ENCODE measurements around the gene OSBPL5. TPM values are rescaled to one million over a fixed set of nuclear protein-coding genes. Genes with fewer than 3 reads are reported as not detected.

OSBPL5 gene
- total and polyA plus RNA-seq, 9 of the 15 experiments (the other 6 are each of a cell fraction or from before 2014, with no cell fraction given): 0.06 to 14.8 (median 3.2) TPM

DNA sequence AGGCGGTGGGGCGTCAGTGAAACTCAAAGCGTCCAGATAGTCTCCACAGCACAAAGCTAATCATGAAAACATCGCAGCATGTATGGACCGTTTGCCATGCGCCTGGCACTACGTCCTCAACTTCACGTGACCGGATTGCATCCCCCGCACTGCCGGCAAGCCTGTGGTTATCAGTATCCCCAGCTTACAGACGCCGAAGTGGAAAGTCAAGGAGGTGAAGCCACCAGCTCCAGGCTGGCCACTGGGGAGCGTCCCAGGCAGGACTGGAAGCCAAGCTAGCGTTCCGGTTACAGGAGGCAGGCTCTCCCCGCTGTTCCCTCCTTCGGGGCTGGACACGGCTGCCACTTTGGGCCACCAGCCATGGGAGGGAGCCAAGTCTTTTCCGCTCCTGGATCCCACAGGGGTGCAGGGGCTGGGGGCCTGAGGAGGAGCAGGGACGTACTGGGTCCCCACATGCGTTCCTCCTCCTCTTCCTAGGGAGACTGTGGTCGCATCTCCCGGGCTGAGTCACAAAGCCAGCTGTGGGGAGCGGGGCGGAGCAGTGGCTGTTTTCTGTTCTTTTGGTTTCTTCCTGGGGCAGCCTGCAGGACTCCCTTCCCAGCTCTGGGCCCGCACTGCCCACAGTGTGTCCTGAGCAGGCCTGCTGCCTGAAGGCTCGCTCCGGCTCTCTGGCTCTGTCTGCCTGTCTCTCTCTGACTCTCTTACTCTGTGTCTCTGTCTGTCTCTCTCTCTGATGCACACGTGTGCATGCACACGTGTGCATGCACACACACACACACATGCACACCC, 4.3 kb upstream of the OSBPL5 start (continued):
- TF ChIP-seq, protein P1, sequence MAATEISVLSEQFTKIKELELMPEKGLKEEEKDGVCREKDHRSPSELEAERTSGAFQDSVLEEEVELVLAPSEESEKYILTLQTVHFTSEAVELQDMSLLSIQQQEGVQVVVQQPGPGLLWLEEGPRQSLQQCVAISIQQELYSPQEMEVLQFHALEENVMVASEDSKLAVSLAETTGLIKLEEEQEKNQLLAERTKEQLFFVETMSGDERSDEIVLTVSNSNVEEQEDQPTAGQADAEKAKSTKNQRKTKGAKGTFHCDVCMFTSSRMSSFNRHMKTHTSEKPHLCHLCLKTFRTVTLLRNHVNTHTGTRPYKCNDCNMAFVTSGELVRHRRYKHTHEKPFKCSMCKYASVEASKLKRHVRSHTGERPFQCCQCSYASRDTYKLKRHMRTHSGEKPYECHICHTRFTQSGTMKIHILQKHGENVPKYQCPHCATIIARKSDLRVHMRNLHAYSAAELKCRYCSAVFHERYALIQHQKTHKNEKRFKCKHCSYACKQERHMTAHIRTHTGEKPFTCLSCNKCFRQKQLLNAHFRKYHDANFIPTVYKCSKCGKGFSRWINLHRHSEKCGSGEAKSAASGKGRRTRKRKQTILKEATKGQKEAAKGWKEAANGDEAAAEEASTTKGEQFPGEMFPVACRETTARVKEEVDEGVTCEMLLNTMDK (IDR thresholded peaks at IDR 0.05; ENCODE audit: borderline replicate concordance, insufficient read depth, low read depth, low read length, poor library complexity, severe bottlenecking): no peak
- TF ChIP-seq PML (IDR thresholded peaks at IDR 0.05; ENCODE audit: low read length) (peak; percentile 61), ZSCAN32 (CRISPR knock-in tag; IDR thresholded peaks at IDR 0.05) (no peak), PHB2 (IDR thresholded peaks at IDR 0.05; ENCODE audit: low read depth) (no peak), BRF1 (IDR thresholded peaks at IDR 0.05; ENCODE audit: borderline replicate concordance, extremely low read depth, insufficient read length) (no peak), GATA2 (CRISPR knock-in tag; IDR thresholded peaks at IDR 0.05) (peak; percentile 93), CBX8 (IDR thresholded peaks at IDR 0.05; ENCODE audit: borderline replicate concordance, extremely low read depth, low read depth, low read length, poor library complexity, severe bottlenecking) (no peak), FIP1L1 (IDR thresholded peaks at IDR 0.05; ENCODE audit: low read depth, low read length, poor library complexity, severe bottlenecking) (no peak), ZNF79 (CRISPR knock-in tag; IDR thresholded peaks at IDR 0.05; ENCODE audit: low read depth) (no peak), ZNF23 (CRISPR knock-in tag; IDR thresholded peaks at IDR 0.05) (no peak), HIVEP1 (CRISPR knock-in tag; IDR thresholded peaks at IDR 0.05) (no peak), NEUROD1 (IDR thresholded peaks at IDR 0.05; ENCODE audit: borderline replicate concordance, low read depth, low read length, partially characterized antibody) (peak; percentile 83), GTF2E2 (tag; IDR thresholded peaks at IDR 0.05) (no peak), ZNF3 (CRISPR knock-in tag; IDR thresholded peaks at IDR 0.05) (no peak), YBX1 (IDR thresholded peaks at IDR 0.05) (no peak), CAMTA2 (CRISPR knock-in tag; conservative IDR thresholded peaks at IDR 0.05) (no peak), POLR3G (IDR thresholded peaks at IDR 0.05; ENCODE audit: extremely low read depth, insufficient read length, insufficient replicate concordance) (no peak), ZC3H8 (IDR thresholded peaks at IDR 0.05) (no peak)
- TF ChIP-seq, protein P2, sequence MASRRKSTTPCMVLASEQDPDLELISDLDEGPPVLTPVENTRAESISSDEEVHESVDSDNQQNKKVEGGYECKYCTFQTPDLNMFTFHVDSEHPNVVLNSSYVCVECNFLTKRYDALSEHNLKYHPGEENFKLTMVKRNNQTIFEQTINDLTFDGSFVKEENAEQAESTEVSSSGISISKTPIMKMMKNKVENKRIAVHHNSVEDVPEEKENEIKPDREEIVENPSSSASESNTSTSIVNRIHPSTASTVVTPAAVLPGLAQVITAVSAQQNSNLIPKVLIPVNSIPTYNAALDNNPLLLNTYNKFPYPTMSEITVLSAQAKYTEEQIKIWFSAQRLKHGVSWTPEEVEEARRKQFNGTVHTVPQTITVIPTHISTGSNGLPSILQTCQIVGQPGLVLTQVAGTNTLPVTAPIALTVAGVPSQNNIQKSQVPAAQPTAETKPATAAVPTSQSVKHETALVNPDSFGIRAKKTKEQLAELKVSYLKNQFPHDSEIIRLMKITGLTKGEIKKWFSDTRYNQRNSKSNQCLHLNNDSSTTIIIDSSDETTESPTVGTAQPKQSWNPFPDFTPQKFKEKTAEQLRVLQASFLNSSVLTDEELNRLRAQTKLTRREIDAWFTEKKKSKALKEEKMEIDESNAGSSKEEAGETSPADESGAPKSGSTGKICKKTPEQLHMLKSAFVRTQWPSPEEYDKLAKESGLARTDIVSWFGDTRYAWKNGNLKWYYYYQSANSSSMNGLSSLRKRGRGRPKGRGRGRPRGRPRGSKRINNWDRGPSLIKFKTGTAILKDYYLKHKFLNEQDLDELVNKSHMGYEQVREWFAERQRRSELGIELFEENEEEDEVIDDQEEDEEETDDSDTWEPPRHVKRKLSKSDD (conservative IDR thresholded peaks at IDR 0.05; ENCODE audit: low read length): no peak
- TF ChIP-seq, protein P3, sequence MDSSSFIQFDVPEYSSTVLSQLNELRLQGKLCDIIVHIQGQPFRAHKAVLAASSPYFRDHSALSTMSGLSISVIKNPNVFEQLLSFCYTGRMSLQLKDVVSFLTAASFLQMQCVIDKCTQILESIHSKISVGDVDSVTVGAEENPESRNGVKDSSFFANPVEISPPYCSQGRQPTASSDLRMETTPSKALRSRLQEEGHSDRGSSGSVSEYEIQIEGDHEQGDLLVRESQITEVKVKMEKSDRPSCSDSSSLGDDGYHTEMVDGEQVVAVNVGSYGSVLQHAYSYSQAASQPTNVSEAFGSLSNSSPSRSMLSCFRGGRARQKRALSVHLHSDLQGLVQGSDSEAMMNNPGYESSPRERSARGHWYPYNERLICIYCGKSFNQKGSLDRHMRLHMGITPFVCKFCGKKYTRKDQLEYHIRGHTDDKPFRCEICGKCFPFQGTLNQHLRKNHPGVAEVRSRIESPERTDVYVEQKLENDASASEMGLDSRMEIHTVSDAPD (CRISPR knock-in tag; IDR thresholded peaks at IDR 0.05): no peak
- TF ChIP-seq, protein P4, sequence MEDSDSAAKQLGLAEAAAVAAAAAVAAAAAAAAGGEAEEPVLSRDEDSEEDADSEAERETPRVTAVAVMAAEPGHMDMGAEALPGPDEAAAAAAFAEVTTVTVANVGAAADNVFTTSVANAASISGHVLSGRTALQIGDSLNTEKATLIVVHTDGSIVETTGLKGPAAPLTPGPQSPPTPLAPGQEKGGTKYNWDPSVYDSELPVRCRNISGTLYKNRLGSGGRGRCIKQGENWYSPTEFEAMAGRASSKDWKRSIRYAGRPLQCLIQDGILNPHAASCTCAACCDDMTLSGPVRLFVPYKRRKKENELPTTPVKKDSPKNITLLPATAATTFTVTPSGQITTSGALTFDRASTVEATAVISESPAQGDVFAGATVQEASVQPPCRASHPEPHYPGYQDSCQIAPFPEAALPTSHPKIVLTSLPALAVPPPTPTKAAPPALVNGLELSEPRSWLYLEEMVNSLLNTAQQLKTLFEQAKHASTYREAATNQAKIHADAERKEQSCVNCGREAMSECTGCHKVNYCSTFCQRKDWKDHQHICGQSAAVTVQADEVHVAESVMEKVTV (CRISPR knock-in tag; IDR thresholded peaks at IDR 0.05): no peak
